B cell (primary cell): ENCODE results near the gene RETN. TPM values are rescaled to one million over a fixed set of nuclear protein-coding genes. Genes with fewer than 3 reads are reported as not detected.
A peak's percentile ranks its signal among the peaks of the same experiment; 100 is the strongest.

ENCODE experiments used
- ATAC-seq: fragments of 200-7000 bp; cut with Tn5 transposase; one replicate; pipeline ENCODE4 v1.10.0; 2021; ENCODE audit warnings: low read depth, mild to moderate bottlenecking, moderate number of reproducible peaks, moderate library complexity
- CTCF ChIA-PET: fragments of 350-600 bp; sonication (Branson Sonifier 250); formaldehyde crosslinking; loops from one replicate; lab custom pipeline; 2021; ENCODE audit warnings: antibody characterized with exemption, inconsistent platforms; lab: Charles Lee
- POLR2A ChIA-PET: fragments of 350-600 bp; sonication (Branson Sonifier 250); formaldehyde crosslinking; loops from one replicate; lab custom pipeline; 2021; ENCODE audit warnings: antibody characterized with exemption; lab: Charles Lee
- DNase-seq: peaks from one replicate; pipeline ENCODE4 v3.0.0; 2013
- H2AFZ ChIP-seq: 2 replicates; pipeline ENCODE4 v1.6.1; 2012; ENCODE audit warnings: mild to moderate bottlenecking, low read depth, low read length; ENCODE audit not compliant: insufficient read depth, poor library complexity, severe bottlenecking
- H3K27ac ChIP-seq, 2 donors: 1 replicate in 1 of 2; 2 replicates in 1 of 2; pipeline ENCODE4 v1.5.1; 2012 to 2013; ENCODE audit warnings: low read length in 2 of 2, mild to moderate bottlenecking in 2 of 2, moderate library complexity in 1 of 2
- H3K27me3 ChIP-seq, 4 experiments: fragments of 200-600 bp in 1 of 4; sonication (generic) in 1 of 4; replicated peaks in 1 of 4; 1 replicate in 2 of 4; 2 replicates in 2 of 4; pipeline versions ENCODE4 v1.6.1 to v1.7.0; 2013 to 2016; ENCODE audit warnings: low read length in 3 of 4, mild to moderate bottlenecking in 2 of 4, mixed read lengths in 1 of 4, moderate library complexity in 1 of 4; ENCODE audit not compliant: insufficient read depth in 4 of 4, control insufficient read depth in 3 of 4; ENCODE audit errors: control extremely low read depth in 1 of 4
- H3K36me3 ChIP-seq, 2 experiments: replicated peaks in 1 of 2; 1 replicate in 1 of 2; 2 replicates in 1 of 2; pipeline versions ENCODE4 v1.6.1 to v1.7.1; 2013; ENCODE audit warnings: low read length in 1 of 2; ENCODE audit not compliant: insufficient read depth in 2 of 2, control insufficient read depth in 1 of 2; ENCODE audit errors: control extremely low read depth in 1 of 2, extremely low read depth in 1 of 2
- H3K4me1 ChIP-seq, 2 donors: fragments of 200-600 bp in 1 of 2; sonication (generic) in 1 of 2; 1 replicate in 1 of 2; 2 replicates in 1 of 2; pipeline versions ENCODE4 v1.5.1 to v1.6.1; 2013 to 2017; ENCODE audit warnings: low read length in 2 of 2; ENCODE audit not compliant: control insufficient read depth in 2 of 2, insufficient read depth in 2 of 2
- H3K4me2 ChIP-seq: replicated peaks from 2 replicates; pipeline ENCODE3; 2012; ENCODE audit warnings: mild to moderate bottlenecking, low read depth, low read length; ENCODE audit not compliant: poor library complexity, severe bottlenecking
- H3K4me3 ChIP-seq, 5 experiments: fragments of 200-600 bp in 1 of 5; sonication (generic) in 1 of 5; 1 replicate in 3 of 5; 2 replicates in 2 of 5; pipeline versions ENCODE4 v1.5.1 to v1.7.0; 2011 to 2016; ENCODE audit warnings: low read length in 4 of 5, mild to moderate bottlenecking in 4 of 5, low read depth in 2 of 5, control low read depth in 1 of 5, moderate library complexity in 1 of 5; ENCODE audit not compliant: insufficient read depth in 1 of 5; ENCODE audit errors: control extremely low read depth in 1 of 5, extremely low read depth in 1 of 5
- H3K79me2 ChIP-seq: fragments of 200-600 bp; sonication (generic); one replicate; pipeline ENCODE4 v1.6.0; 2016; ENCODE audit warnings: low read length; ENCODE audit not compliant: control insufficient read depth, insufficient read depth
- H3K9ac ChIP-seq: fragments of 200-600 bp; sonication (generic); 2 replicates; pipeline ENCODE4 v1.6.1; 2017; ENCODE audit warnings: mild to moderate bottlenecking, low read length, moderate library complexity
- H3K9me3 ChIP-seq, 3 donors: one replicate each; pipeline versions ENCODE4 v1.6.1 to v1.7.1; 2013; ENCODE audit warnings: low read length in 2 of 3; ENCODE audit not compliant: control insufficient read depth in 2 of 3, insufficient read depth in 1 of 3; ENCODE audit errors: control extremely low read depth in 1 of 3
- H4K20me1 ChIP-seq: 2 replicates; pipeline ENCODE4 v1.6.0; 2012; ENCODE audit warnings: mild to moderate bottlenecking, low read length; ENCODE audit not compliant: insufficient read depth, control insufficient read depth, poor library complexity, severe bottlenecking
- H3K27ac Mint-ChIP-seq: one replicate; pipeline ENCODE4 v1.8.0; 2021; ENCODE audit warnings: mixed read lengths
- H3K27me3 Mint-ChIP-seq: one replicate; pipeline ENCODE4 v1.8.0; 2021; ENCODE audit warnings: mixed read lengths
- H3K4me1 Mint-ChIP-seq: one replicate; pipeline ENCODE4 v1.8.0; 2021; ENCODE audit warnings: mixed read lengths
- H3K4me3 Mint-ChIP-seq: one replicate; pipeline ENCODE4 v1.8.0; 2021; ENCODE audit warnings: mixed read lengths
- H3K9me3 Mint-ChIP-seq: one replicate; pipeline ENCODE4 v1.8.0; 2022; ENCODE audit warnings: mixed read lengths; ENCODE audit not compliant: insufficient read depth
- CTCF ChIP-seq: fragments of 200-600 bp; IDR thresholded peaks from one replicate; pipeline ENCODE4 v1.8.0; 2022; ENCODE audit warnings: antibody characterized with exemption, mild to moderate bottlenecking
- EZH2 ChIP-seq: IDR thresholded peaks from 2 replicates; pipeline ENCODE4 v1.6.1; 2012; ENCODE audit warnings: borderline replicate concordance, low read depth, mild to moderate bottlenecking, moderate library complexity, low read length; ENCODE audit not compliant: insufficient read depth, poor library complexity, severe bottlenecking
- WGBS: methylation state at CpG from one replicate; pipeline ENCODE4 v1.1.5; 2013; ENCODE audit warnings: missing lambda C conversion rate; ENCODE audit not compliant: insufficient coverage; 5-methylcytosine and 5-hydroxymethylcytosine counted together
- intact Hi-C: fragments of 100-400 bp; cut with micrococcal nuclease; formaldehyde crosslinking; loops from one replicate; pipeline ENCODE4 v1.10.0; 2022
- polyA plus RNA-seq: library from polyadenylated mRNA; depleted of rRNA; stranded (reverse); fragments of >200 nt; gene quantifications from 2 replicates; pipeline ENCODE4 v1.2.3, GENCODE V29; 2012
- total RNA-seq, 2 donors: library from RNA; stranded (reverse); fragments of 120-200 nt in 1 of 2; gene quantifications; 1 replicate in 1 of 2; 2 replicates in 1 of 2; pipeline versions ENCODE4 v1.2.3 to v1.2.4, GENCODE V29; 2013 to 2022

RETN gene
- total and polyA plus RNA-seq, 2 donors (not counting 1 experiment from before 2014, with no cell fraction given): not detected

GRCh38 chr19:7638802-7639465 lies 29.9 kb upstream of the RETN start:
- WGBS: 99% methylated on average over 12 of the region's 12 CpGs
- H3K27ac ChIP-seq: no peak overlapping the region
- H4K20me1 ChIP-seq: peaks cover 37% of the 10 kb centered on the region
- Mint-ChIP-seq H3K9me3 (no peaks in the 10 kb centered on the region), H3K4me1 (peaks cover 38% of the 10 kb centered on the region), H3K27ac (no peak overlapping the region), H3K4me3 (peak overlapping the region; percentile 48), H3K27me3 (no peaks in the 10 kb centered on the region)
- intact Hi-C loops: no loop called here
- ATAC-seq (no peak), DNase-seq (no peak)
- peaks cover 17 to 21% of the 10 kb centered on the region in 2 donors for H3K4me1 ChIP-seq
- no peak overlapping the region for H2AFZ ChIP-seq
- H3K9ac ChIP-seq: no peak overlapping the region
- TF ChIP-seq EZH2: no peak
- TF ChIP-seq CTCF: no peak
- POLR2A ChIA-PET: no interaction called here
- no peak overlapping the region for H3K4me2 ChIP-seq
- CTCF ChIA-PET: interaction anchor here (1.8 to 2.1 kb wide), 2 partner anchors 10 to 71 kb away, joined by 5 to 7 read pairs; no protein-coding TSS in a partner anchor
- H3K27me3 ChIP-seq: no peaks in the 10 kb centered on the region
- H3K36me3 ChIP-seq: peaks cover 4 to 29% of the 10 kb centered on the region in 2 experiments
- H3K79me2 ChIP-seq: peaks cover 46% of the 10 kb centered on the region
- peaks cover 0 to 14% (median 0%) of the 10 kb centered on the region in 3 donors for H3K9me3 ChIP-seq
- H3K4me3 ChIP-seq: no peak overlapping the region

GRCh38 chr19:7639863-7640348 lies 28.9 kb upstream of the RETN start:
- H3K4me2 ChIP-seq: no peak overlapping the region
- H3K79me2 ChIP-seq: peaks cover 42% of the 10 kb centered on the region
- Mint-ChIP-seq H3K27ac (no peak overlapping the region), H3K4me3 (peak overlapping the region; percentile 27), H3K27me3 (no peaks in the 10 kb centered on the region), H3K4me1 (peaks cover 33% of the 10 kb centered on the region), H3K9me3 (no peaks in the 10 kb centered on the region)
- no peak overlapping the region for H3K4me3 ChIP-seq
- CTCF ChIA-PET: no interaction called here
- intact Hi-C loops: no loop called here
- H3K4me1 ChIP-seq: peaks cover 17 to 21% of the 10 kb centered on the region in 2 donors
- H3K9me3 ChIP-seq: peaks cover 0 to 14% (median 0%) of the 10 kb centered on the region in 3 donors
- H4K20me1 ChIP-seq: peaks cover 40% of the 10 kb centered on the region
- no peak overlapping the region for H3K9ac ChIP-seq
- H3K27me3 ChIP-seq: no peaks in the 10 kb centered on the region
- H3K36me3 ChIP-seq: peaks cover 4 to 35% of the 10 kb centered on the region in 2 experiments
- TF ChIP-seq CTCF: no peak
- TF ChIP-seq EZH2: no peak
- no peak overlapping the region for H3K27ac ChIP-seq
- over 99% methylated on average over 13 of the region's 13 CpGs for WGBS
- POLR2A ChIA-PET: no interaction called here
- no peak for DNase-seq
- H2AFZ ChIP-seq: no peak overlapping the region
- ATAC-seq: no peak
